ENCODE data around the gene KMT5B.
"Not testable (repeated sequence)": the region's sequence is repeated elsewhere in the genome, so short reads cannot be mapped to it uniquely, and the experiment has no call there.

Gene KMT5B

GRCh38 chr11:68213135-68213515, at the start of gene KMT5B:
Gene KMT5B, minus strand, starts transcription at chr11:68213296. Its CDS starts 23,220 bp downstream, at chr11:68190076.
- peaks cover 21% of the 10 kb centered on the region for H3K27me3 Mint-ChIP-seq (ENCODE audit: low read depth)
- no peak for DNase-seq (ENCODE audit: low spot score)
- no peaks in the 10 kb centered on the region for H3K9me3 Mint-ChIP-seq
- peaks cover 29% of the 10 kb centered on the region for H3K4me1 Mint-ChIP-seq (ENCODE audit: low read depth)
- peak within 1 kb of the TSS; percentile 90 for H3K4me3 Mint-ChIP-seq
- peak within 1 kb of the TSS; percentile 88 for H3K27ac Mint-ChIP-seq
- H3K36me3 Mint-ChIP-seq (ENCODE audit: low read depth): no peaks in the 10 kb centered on the region

GRCh38 chr11:68262544-68262827, 49.4 kb upstream of the KMT5B start:
- no peak for DNase-seq (ENCODE audit: low spot score)
- peaks cover 33% of the 10 kb centered on the region for H3K36me3 Mint-ChIP-seq (ENCODE audit: low read depth)
- no peaks in the 10 kb centered on the region for H3K9me3 Mint-ChIP-seq
- H3K4me3 Mint-ChIP-seq: no peak overlapping the region
- H3K27me3 Mint-ChIP-seq (ENCODE audit: low read depth): no peaks in the 10 kb centered on the region
- H3K27ac Mint-ChIP-seq: no peak overlapping the region
- H3K4me1 Mint-ChIP-seq (ENCODE audit: low read depth): peaks cover 8% of the 10 kb centered on the region

- Mint-ChIP-seq H3K4me3 (no peak overlapping the region), H3K27me3 (ENCODE audit: low read depth) (no peaks in the 10 kb centered on the region), H3K4me1 (ENCODE audit: low read depth) (peaks cover 8% of the 10 kb centered on the region), H3K36me3 (ENCODE audit: low read depth) (peaks cover 29% of the 10 kb centered on the region), H3K27ac (no peak overlapping the region), H3K9me3 (no peaks in the 10 kb centered on the region)
- no peak for DNase-seq (ENCODE audit: low spot score)
Measured at GRCh38 chr11:68261749-68262543, 48.9 kb upstream of the KMT5B start.

GRCh38 chr11:68261006-68261405, 47.9 kb upstream of the KMT5B start:
- Mint-ChIP-seq H3K4me3 (no peak overlapping the region), H3K9me3 (no peaks in the 10 kb centered on the region), H3K4me1 (ENCODE audit: low read depth) (peaks cover 4% of the 10 kb centered on the region), H3K27ac (no peak overlapping the region), H3K36me3 (ENCODE audit: low read depth) (peaks cover 27% of the 10 kb centered on the region), H3K27me3 (ENCODE audit: low read depth) (no peaks in the 10 kb centered on the region)
- DNase-seq (ENCODE audit: low spot score): no peak

- H3K27me3 Mint-ChIP-seq (ENCODE audit: low read depth): no peaks in the 10 kb centered on the region
- H3K27ac Mint-ChIP-seq: no peak overlapping the region
- H3K36me3 Mint-ChIP-seq (ENCODE audit: low read depth): peaks cover 27% of the 10 kb centered on the region
- H3K4me1 Mint-ChIP-seq (ENCODE audit: low read depth): peaks cover 4% of the 10 kb centered on the region
- no peaks in the 10 kb centered on the region for H3K9me3 Mint-ChIP-seq
- no peak overlapping the region for H3K4me3 Mint-ChIP-seq
- DNase-seq (ENCODE audit: low spot score): no peak
Measured at GRCh38 chr11:68260484-68260883, 47.4 kb upstream of the KMT5B start.

GRCh38 chr11:68259122-68259959, 46.2 kb upstream of the KMT5B start:
- Mint-ChIP-seq H3K27ac (peak overlapping the region; percentile 50), H3K4me1 (ENCODE audit: low read depth) (peaks cover 1% of the 10 kb centered on the region), H3K36me3 (ENCODE audit: low read depth) (peaks cover 18% of the 10 kb centered on the region), H3K4me3 (no peak overlapping the region), H3K27me3 (ENCODE audit: low read depth) (no peaks in the 10 kb centered on the region), H3K9me3 (no peaks in the 10 kb centered on the region)
- no peak for DNase-seq (ENCODE audit: low spot score)

- Mint-ChIP-seq H3K36me3 (ENCODE audit: low read depth) (peaks cover 14% of the 10 kb centered on the region), H3K27me3 (ENCODE audit: low read depth) (no peaks in the 10 kb centered on the region), H3K4me3 (no peak overlapping the region), H3K4me1 (ENCODE audit: low read depth) (peaks cover 1% of the 10 kb centered on the region), H3K9me3 (no peaks in the 10 kb centered on the region), H3K27ac (no peak overlapping the region)
- DNase-seq (ENCODE audit: low spot score): no peak
Measured at GRCh38 chr11:68258363-68258765, 45.3 kb upstream of the KMT5B start.

GRCh38 chr11:68257477-68258362, 44.6 kb upstream of the KMT5B start:
- peak; percentile 81 for DNase-seq (ENCODE audit: low spot score)
- no peak overlapping the region for H3K4me3 Mint-ChIP-seq
- no peaks in the 10 kb centered on the region for H3K27me3 Mint-ChIP-seq (ENCODE audit: low read depth)
- peaks cover 10% of the 10 kb centered on the region for H3K36me3 Mint-ChIP-seq (ENCODE audit: low read depth)
- H3K9me3 Mint-ChIP-seq: no peaks in the 10 kb centered on the region
- peaks cover 1% of the 10 kb centered on the region for H3K4me1 Mint-ChIP-seq (ENCODE audit: low read depth)
- H3K27ac Mint-ChIP-seq: no peak overlapping the region

GRCh38 chr11:68256331-68256741, 43.2 kb upstream of the KMT5B start:
- Mint-ChIP-seq H3K4me1 (ENCODE audit: low read depth) (peaks cover 1% of the 10 kb centered on the region), H3K27ac (no peak overlapping the region), H3K9me3 (no peaks in the 10 kb centered on the region), H3K4me3 (no peak overlapping the region), H3K36me3 (ENCODE audit: low read depth) (peaks cover 6% of the 10 kb centered on the region), H3K27me3 (ENCODE audit: low read depth) (no peaks in the 10 kb centered on the region)
- no peak for DNase-seq (ENCODE audit: low spot score)

GRCh38 chr11:68255526-68255925, 42.4 kb upstream of the KMT5B start:
- peaks cover 2% of the 10 kb centered on the region for H3K36me3 Mint-ChIP-seq (ENCODE audit: low read depth)
- H3K27me3 Mint-ChIP-seq (ENCODE audit: low read depth): no peaks in the 10 kb centered on the region
- H3K9me3 Mint-ChIP-seq: no peaks in the 10 kb centered on the region
- DNase-seq (ENCODE audit: low spot score): no peak
- H3K4me3 Mint-ChIP-seq: no peak overlapping the region
- H3K27ac Mint-ChIP-seq: no peak overlapping the region
- H3K4me1 Mint-ChIP-seq (ENCODE audit: low read depth): peaks cover 1% of the 10 kb centered on the region

GRCh38 chr11:68254421-68254820, 41.3 kb upstream of the KMT5B start:
- Mint-ChIP-seq H3K4me3 (no peak overlapping the region), H3K27me3 (ENCODE audit: low read depth) (no peaks in the 10 kb centered on the region), H3K36me3 (ENCODE audit: low read depth) (no peaks in the 10 kb centered on the region), H3K9me3 (peaks cover 9% of the 10 kb centered on the region), H3K27ac (no peak overlapping the region), H3K4me1 (ENCODE audit: low read depth) (peaks cover 1% of the 10 kb centered on the region)
- no peak for DNase-seq (ENCODE audit: low spot score)

- H3K36me3 Mint-ChIP-seq (ENCODE audit: low read depth): no peaks in the 10 kb centered on the region
- no peak for DNase-seq (ENCODE audit: low spot score)
- no peak overlapping the region for H3K4me3 Mint-ChIP-seq
- H3K27me3 Mint-ChIP-seq (ENCODE audit: low read depth): no peaks in the 10 kb centered on the region
- no peaks in the 10 kb centered on the region for H3K4me1 Mint-ChIP-seq (ENCODE audit: low read depth)
- no peak overlapping the region for H3K27ac Mint-ChIP-seq
- peaks cover 18% of the 10 kb centered on the region for H3K9me3 Mint-ChIP-seq
Measured at GRCh38 chr11:68251765-68252164, 38.7 kb upstream of the KMT5B start.

- DNase-seq (ENCODE audit: low spot score); H3K36me3 Mint-ChIP-seq (ENCODE audit: low read depth); H3K27me3 Mint-ChIP-seq (ENCODE audit: low read depth); H3K27ac Mint-ChIP-seq; H3K4me3 Mint-ChIP-seq; H3K4me1 Mint-ChIP-seq (ENCODE audit: low read depth): not testable (repeated sequence)
- H3K9me3 Mint-ChIP-seq: peaks cover 13% of the 10 kb centered on the region
Measured at GRCh38 chr11:68244912-68245311, 31.8 kb upstream of the KMT5B start.

- H3K36me3 Mint-ChIP-seq (ENCODE audit: low read depth); H3K4me3 Mint-ChIP-seq; H3K4me1 Mint-ChIP-seq (ENCODE audit: low read depth): not testable (repeated sequence)
Measured at GRCh38 chr11:68243847-68244246, 30.8 kb upstream of the KMT5B start.

More at GRCh38 chr11:68243847-68244246, 30.8 kb upstream of the KMT5B start:
- not testable (repeated sequence) for H3K9me3 Mint-ChIP-seq; DNase-seq (ENCODE audit: low spot score); H3K27me3 Mint-ChIP-seq (ENCODE audit: low read depth); H3K27ac Mint-ChIP-seq

Data from T-helper 2 cell treated with Interferon-gamma antibody and Interleukin-4, amounts not matched to agents 5 μg/mL and 100 μg/mL, for 36 hours (primary cell).